Keratinocyte (primary cell): ENCODE results near the gene ACTN2.

Experiments used
- CTCF ChIP-seq, 3 experiments: IDR thresholded peaks in 1 of 3; conservative IDR thresholded peaks in 1 of 3; optimal IDR thresholded peaks in 1 of 3; 2 replicates in 2 of 3; 3 replicates in 1 of 3; pipeline versions ENCODE3 to v1.5.1; 2011; ENCODE audit warnings: low read length in 3 of 3, mild to moderate bottlenecking in 3 of 3, moderate library complexity in 2 of 3, control low read depth in 1 of 3, inconsistent platforms in 1 of 3; ENCODE audit not compliant: insufficient read depth in 2 of 3; ENCODE audit errors: extremely low read depth in 1 of 3
- EZH2 ChIP-seq: IDR thresholded peaks from one replicate; pipeline ENCODE4 v1.6.1; 2012; ENCODE audit warnings: inconsistent platforms, mild to moderate bottlenecking, low read length, moderate library complexity

- TF ChIP-seq CTCF (optimal IDR thresholded peaks at IDR 0.05 in 1 of 3, IDR thresholded peaks at IDR 0.05 in 1 of 3, conservative IDR thresholded peaks at IDR 0.05 in 1 of 3; ENCODE audit: extremely low read depth in 1 of 3, insufficient read depth in 2 of 3, low read length in 3 of 3) (no peak), EZH2 (no peak)
These were observed 938 bp upstream of the ACTN2 start for GRCh38 chr1:236685205-236685916.
